ENCODE results near the gene CES3.
"Not testable (repeated sequence)": the region's sequence is repeated elsewhere in the genome, so short reads cannot be mapped to it uniquely, and the experiment has no call there.

The CES3 gene

DNA sequence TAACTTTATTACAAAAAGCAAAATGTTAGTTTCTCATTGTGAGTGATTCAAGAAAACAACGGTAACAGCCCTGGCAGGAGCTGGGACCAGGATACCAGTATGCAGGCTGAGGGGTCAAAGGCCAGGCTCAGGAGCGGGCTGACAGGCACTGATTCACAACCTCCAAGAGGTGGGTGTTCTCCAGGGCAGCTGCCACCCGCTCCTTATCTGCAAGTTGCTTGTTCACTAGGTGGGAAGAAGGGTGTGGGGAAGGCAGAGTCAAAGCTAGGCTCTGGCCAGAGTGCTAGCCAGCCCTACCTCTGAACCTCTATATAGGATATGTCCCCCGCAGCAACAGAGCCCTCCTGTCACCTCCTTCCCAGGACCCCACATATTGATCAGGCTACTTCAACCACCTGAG, 29.0 kb upstream of the CES3 start:
- TF ChIP-seq, protein P1, sequence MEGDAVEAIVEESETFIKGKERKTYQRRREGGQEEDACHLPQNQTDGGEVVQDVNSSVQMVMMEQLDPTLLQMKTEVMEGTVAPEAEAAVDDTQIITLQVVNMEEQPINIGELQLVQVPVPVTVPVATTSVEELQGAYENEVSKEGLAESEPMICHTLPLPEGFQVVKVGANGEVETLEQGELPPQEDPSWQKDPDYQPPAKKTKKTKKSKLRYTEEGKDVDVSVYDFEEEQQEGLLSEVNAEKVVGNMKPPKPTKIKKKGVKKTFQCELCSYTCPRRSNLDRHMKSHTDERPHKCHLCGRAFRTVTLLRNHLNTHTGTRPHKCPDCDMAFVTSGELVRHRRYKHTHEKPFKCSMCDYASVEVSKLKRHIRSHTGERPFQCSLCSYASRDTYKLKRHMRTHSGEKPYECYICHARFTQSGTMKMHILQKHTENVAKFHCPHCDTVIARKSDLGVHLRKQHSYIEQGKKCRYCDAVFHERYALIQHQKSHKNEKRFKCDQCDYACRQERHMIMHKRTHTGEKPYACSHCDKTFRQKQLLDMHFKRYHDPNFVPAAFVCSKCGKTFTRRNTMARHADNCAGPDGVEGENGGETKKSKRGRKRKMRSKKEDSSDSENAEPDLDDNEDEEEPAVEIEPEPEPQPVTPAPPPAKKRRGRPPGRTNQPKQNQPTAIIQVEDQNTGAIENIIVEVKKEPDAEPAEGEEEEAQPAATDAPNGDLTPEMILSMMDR (IDR thresholded peaks at IDR 0.05; ENCODE audit: low read depth, low read length, missing control alignments): no peak
- no peak overlapping the region for H3K4me3 ChIP-seq (ENCODE audit: low read depth, low read length)
- no peak for DNase-seq (ENCODE audit: low read depth)

DNA sequence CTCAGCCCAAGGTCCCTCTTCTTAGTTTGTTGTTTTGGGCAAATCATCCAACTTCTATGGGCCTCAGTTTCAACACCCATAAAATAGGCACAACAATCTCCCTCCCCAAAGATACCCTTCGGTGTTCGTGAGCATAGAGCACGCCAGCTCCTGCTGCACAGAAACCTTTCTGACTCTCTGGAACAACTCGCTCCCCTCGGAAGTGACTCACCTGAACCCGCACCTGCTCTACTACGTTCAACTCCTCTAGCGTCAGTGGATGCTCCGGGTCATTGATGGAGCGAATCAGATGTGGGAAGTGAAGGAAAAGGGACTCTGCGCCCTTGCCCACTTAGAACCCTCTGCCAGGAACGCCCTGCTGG, 27.3 kb upstream of the CES3 start:
- DNase-seq (ENCODE audit: low read depth): no peak
- H3K4me3 ChIP-seq (ENCODE audit: low read depth, low read length): peak overlapping the region; percentile 97
- TF ChIP-seq, protein P1 (IDR thresholded peaks at IDR 0.05; ENCODE audit: low read depth, low read length, missing control alignments): no peak

DNA sequence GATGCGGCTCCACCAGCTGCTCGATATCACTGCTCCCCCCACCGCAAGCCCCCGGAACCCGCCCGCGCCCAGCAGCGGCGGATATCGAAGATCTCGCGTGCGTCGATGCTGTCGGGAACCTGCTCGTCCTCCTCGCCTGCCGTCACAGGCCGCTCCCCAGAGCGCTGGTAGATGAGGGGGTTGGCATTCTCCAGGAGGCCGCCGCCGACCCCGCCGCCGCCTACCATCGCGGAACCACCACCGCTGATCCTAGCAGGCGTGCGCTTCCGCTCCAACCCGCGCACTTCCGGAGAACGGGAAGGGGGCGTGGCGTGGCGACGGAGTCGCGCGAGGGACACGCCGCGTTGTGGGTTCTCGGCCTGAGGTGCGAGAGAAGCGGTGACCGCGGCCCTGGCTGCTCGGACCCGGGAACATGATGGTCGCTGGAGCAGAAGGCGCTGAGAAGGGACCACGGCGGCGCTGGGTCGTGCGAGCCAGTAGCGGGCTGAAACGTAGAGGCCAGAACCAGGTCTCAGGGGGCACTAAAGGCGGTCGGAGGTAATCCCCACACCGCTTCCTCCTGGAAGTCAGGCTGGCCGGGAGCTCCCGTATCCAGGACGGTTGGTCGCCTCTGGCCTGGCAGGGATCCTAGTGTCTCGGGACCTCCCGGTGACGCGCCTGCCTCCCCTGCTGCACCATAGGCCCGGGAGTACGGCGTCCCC, 26.8 kb upstream of the CES3 start, which contains the start of gene CIAO2B:
TSS of gene CIAO2B (minus strand) at position 265 of the 701 bp plus-strand sequence. CDS start at position 227, 38 bp downstream.
- TF ChIP-seq, protein P1 (IDR thresholded peaks at IDR 0.05; ENCODE audit: low read depth, low read length, missing control alignments): no peak
- peak; percentile 57 for DNase-seq (ENCODE audit: low read depth)
- H3K4me3 ChIP-seq (ENCODE audit: low read depth, low read length): peak within 1 kb of the TSS; percentile 97

DNA sequence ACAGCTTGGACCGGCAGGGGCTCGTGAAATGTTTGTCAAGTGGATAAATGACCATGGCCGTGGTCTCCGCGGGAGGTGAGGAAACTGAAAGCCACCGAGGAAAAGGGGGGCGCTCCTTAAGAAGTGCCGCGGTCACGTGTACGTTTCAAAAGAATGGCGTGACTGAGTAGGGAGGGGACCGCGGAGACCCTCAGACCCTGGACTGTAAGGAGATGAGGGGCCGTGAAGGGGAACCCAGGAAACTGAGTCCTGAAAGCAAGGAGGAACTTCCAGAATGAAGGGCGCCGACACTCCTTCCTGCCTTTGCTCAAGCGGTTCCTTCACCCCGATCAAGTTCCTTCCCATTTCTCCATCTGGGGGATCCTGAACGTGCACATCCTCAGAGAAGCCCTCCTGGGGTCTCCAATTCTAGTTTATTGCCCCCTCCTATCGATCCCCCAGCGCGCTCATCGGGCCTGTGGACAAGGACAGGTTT, 26.2 kb upstream of the CES3 start:
- not testable (repeated sequence) for DNase-seq (ENCODE audit: low read depth)
- peak overlapping the region; percentile 97 for H3K4me3 ChIP-seq (ENCODE audit: low read depth, low read length)

DNA sequence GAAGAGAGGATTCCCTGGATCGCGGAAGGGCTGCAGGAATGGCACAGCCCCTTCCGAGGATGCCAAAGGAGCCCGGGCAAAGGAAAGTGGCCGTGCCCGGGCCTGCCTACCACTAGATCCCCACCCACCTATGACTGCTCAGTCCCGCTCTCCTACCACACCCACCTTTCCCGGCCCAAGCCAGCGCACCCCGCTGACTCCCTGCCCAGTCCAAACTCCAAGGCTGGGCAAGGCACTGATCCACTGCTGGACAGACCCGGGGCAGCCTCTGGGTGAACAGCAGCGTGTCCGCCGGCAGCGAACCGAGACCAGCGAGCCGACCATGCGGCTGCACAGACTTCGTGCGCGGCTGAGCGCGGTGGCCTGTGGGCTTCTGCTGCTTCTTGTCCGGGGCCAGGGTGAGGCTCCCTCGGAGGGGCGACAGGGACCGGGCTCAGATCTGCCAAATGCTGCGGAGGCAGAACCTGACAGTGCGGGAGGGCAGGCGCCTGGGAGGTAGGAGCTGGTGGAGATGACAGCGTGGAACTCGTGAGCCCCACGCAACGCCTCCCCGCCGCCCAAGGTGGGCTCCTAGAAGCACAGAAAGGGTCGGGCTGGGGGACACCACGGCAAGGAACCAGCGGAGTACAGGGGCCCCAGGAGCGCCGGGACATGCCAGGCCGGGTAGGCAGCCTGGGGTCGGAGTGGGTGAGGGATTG, 25.6 kb upstream of the CES3 start, which contains the start of gene CES2:
TSS of gene CES2 (plus strand) at position 203 of the 698 bp plus-strand sequence. CDS start at position 323, 120 bp downstream.
- TF ChIP-seq, protein P1 (IDR thresholded peaks at IDR 0.05; ENCODE audit: low read depth, low read length, missing control alignments): no peak
- DNase-seq (ENCODE audit: low read depth): no peak
- peak within 1 kb of the TSS; percentile 97 for H3K4me3 ChIP-seq (ENCODE audit: low read depth, low read length)

DNA sequence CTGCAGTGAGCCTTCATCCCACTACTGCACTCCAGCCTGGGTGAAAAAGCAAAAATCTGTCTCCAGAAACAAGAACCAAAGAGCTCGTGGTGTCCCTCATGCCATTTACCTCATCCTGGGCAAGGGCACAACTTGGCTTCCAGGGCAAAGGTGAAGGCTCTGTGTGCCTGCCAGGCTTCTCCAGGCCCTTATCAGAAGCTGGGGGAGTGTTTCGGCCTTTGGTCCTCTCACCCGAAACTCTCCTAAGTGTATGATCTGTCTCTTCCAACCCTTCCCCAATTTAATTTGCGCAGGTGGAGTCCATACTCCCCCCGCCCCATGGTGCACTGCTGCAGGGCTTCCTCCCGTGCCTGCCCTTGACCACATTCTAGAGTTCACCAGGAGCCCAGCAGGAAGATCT, 24.6 kb upstream of the CES3 start:
- TF ChIP-seq, protein P1 (IDR thresholded peaks at IDR 0.05; ENCODE audit: low read depth, low read length, missing control alignments): no peak
- no peak for DNase-seq (ENCODE audit: low read depth)
- H3K4me3 ChIP-seq (ENCODE audit: low read depth, low read length): no peak overlapping the region

DNA sequence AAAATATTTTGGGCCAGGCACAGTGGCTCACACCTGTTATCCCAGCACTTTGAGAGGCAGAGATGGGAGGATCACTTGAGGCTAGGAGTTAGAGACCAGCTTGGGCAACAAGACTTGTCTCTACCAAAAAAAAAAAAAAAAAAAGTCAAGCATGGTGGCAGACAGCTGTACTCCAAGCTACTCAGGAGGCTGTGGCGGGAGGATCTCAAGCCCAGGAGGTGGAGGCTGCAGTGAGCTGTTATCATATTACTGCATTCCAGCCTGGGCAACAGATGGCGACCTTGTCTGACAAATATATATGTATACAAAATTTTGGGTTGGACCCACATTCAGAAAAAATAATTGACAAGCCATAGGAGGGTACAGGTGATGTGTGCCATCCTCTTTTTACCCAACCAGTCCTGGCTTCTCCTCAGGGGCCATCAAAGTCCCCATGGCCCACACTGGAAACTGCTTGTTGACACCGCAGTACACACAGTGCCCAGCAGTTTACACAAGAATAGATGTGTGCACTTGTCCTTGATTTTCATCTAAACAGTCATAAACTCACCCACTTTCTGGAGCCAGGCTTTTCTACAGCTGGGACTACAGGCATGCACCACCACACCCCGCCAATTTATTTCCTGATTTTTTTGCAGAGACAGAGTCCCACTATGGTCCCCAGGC, 24.0 kb upstream of the CES3 start:
- DNase-seq (ENCODE audit: low read depth): no peak
- H3K4me3 ChIP-seq (ENCODE audit: low read depth, low read length): no peak overlapping the region
- TF ChIP-seq, protein P1 (IDR thresholded peaks at IDR 0.05; ENCODE audit: low read depth, low read length, missing control alignments): peak; percentile 10

Measured in GM12864 (cell line).